ENCODE data around the gene LINC00237.

- TF ChIP-seq EP300 (IDR thresholded peaks at IDR 0.05; ENCODE audit: borderline replicate concordance), result no peak
- TF ChIP-seq YY1 (IDR thresholded peaks at IDR 0.05; ENCODE audit: low read depth), result no peak
- no peak for TF ChIP-seq MAX (IDR thresholded peaks at IDR 0.05)
- no peak for TF ChIP-seq REST (IDR thresholded peaks at IDR 0.05; ENCODE audit: low read depth)
Observed at GRCh38 chr20:21052686-21053001, 53.5 kb downstream of the LINC00237 start.
